ENCODE results near the gene LIPK.

LIPK gene

DNA sequence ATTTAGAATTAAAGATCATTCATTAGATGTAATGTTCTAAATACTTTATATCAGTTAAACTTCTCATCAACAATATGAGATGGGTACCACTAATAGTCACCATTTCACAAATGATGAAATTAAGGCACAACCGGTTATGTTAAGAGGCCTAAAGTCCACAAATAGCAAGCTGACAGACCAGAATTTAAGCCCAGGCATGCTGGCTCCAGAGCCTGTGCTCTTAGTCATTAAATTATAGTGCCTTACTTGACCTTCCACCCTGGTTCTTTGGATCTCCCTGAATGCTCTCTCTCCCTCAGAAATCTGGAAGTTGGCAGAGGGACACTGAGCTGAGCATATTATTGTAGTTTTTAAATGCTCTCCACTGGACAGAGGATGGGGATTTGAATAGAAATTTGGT lies 57.4 kb downstream of the LIPK start:
- no peaks in the 10 kb centered on the region for H3K27me3 ChIP-seq (ENCODE audit: insufficient read depth, low read length)
- H2AFZ ChIP-seq (ENCODE audit: low read length) = no peak overlapping the region
- TF ChIP-seq EZH2 (IDR thresholded peaks at IDR 0.05; ENCODE audit: borderline replicate concordance, low read length) = no peak
- TF ChIP-seq, protein P1, sequence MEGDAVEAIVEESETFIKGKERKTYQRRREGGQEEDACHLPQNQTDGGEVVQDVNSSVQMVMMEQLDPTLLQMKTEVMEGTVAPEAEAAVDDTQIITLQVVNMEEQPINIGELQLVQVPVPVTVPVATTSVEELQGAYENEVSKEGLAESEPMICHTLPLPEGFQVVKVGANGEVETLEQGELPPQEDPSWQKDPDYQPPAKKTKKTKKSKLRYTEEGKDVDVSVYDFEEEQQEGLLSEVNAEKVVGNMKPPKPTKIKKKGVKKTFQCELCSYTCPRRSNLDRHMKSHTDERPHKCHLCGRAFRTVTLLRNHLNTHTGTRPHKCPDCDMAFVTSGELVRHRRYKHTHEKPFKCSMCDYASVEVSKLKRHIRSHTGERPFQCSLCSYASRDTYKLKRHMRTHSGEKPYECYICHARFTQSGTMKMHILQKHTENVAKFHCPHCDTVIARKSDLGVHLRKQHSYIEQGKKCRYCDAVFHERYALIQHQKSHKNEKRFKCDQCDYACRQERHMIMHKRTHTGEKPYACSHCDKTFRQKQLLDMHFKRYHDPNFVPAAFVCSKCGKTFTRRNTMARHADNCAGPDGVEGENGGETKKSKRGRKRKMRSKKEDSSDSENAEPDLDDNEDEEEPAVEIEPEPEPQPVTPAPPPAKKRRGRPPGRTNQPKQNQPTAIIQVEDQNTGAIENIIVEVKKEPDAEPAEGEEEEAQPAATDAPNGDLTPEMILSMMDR (IDR thresholded peaks at IDR 0.05; ENCODE audit: low read length) = no peak
- H3K79me2 ChIP-seq (ENCODE audit: insufficient read depth, low read length) = no peaks in the 10 kb centered on the region
- H3K4me3 ChIP-seq (ENCODE audit: low read depth, low read length, poor library complexity, severe bottlenecking) = no peak overlapping the region
- H3K9me3 ChIP-seq (ENCODE audit: low read length) = no peaks in the 10 kb centered on the region
- no peaks in the 10 kb centered on the region for H3K9me2 ChIP-seq (ENCODE audit: low read depth, low read length)
- H3K4me1 ChIP-seq (ENCODE audit: insufficient read depth, low read length, severe bottlenecking) = no peaks in the 10 kb centered on the region
- no peak overlapping the region for H3K27ac ChIP-seq (ENCODE audit: low read depth, low read length, poor library complexity, severe bottlenecking)
- H3F3A ChIP-seq (ENCODE audit: insufficient read depth, low read length) = no peaks in the 10 kb centered on the region
- no peak overlapping the region for H3K4me2 ChIP-seq (ENCODE audit: low read length)
- no peak overlapping the region for H3K9ac ChIP-seq (ENCODE audit: low read length)
- no peaks in the 10 kb centered on the region for H3K36me3 ChIP-seq (ENCODE audit: insufficient read depth, low read length)
- no peaks in the 10 kb centered on the region for H4K20me1 ChIP-seq (ENCODE audit: insufficient read depth, low read length)

DNA sequence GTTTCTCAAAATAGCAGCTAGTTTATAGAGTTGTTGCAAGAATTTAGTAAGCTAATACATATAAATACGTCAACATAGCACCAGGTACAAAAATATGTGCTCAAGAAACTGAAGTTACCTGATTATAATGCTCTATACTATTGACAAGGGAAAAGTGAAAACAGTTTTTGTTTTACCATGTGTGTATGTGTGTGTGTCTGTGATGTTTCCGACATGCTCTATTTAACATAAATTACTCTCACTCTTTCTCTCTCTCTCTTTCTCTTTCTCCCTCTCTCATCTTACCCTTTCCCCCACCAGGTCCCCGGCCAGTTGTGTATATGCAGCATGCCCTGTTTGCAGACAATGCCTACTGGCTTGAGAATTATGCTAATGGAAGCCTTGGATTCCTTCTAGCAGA lies 58.1 kb downstream of the LIPK start:
- Histone ChIP-seq H3K79me2 (ENCODE audit: insufficient read depth, low read length) (no peaks in the 10 kb centered on the region), H3K27ac (ENCODE audit: low read depth, low read length, poor library complexity, severe bottlenecking) (no peak overlapping the region), H3K4me2 (ENCODE audit: low read length) (no peak overlapping the region), H4K20me1 (ENCODE audit: insufficient read depth, low read length) (no peaks in the 10 kb centered on the region), H3K27me3 (ENCODE audit: insufficient read depth, low read length) (no peaks in the 10 kb centered on the region), H3K4me1 (ENCODE audit: insufficient read depth, low read length, severe bottlenecking) (no peaks in the 10 kb centered on the region), H3K9me3 (ENCODE audit: low read length) (no peaks in the 10 kb centered on the region), H3K9me2 (ENCODE audit: low read depth, low read length) (no peaks in the 10 kb centered on the region), H2AFZ (ENCODE audit: low read length) (no peak overlapping the region), H3K36me3 (ENCODE audit: insufficient read depth, low read length) (no peaks in the 10 kb centered on the region), H3F3A (ENCODE audit: insufficient read depth, low read length) (no peaks in the 10 kb centered on the region), H3K4me3 (ENCODE audit: low read depth, low read length, poor library complexity, severe bottlenecking) (no peak overlapping the region), H3K9ac (ENCODE audit: low read length) (no peak overlapping the region)
- TF ChIP-seq EZH2 (IDR thresholded peaks at IDR 0.05; ENCODE audit: borderline replicate concordance, low read length) = no peak
- TF ChIP-seq, protein P1 (IDR thresholded peaks at IDR 0.05; ENCODE audit: low read length) = no peak

DNA sequence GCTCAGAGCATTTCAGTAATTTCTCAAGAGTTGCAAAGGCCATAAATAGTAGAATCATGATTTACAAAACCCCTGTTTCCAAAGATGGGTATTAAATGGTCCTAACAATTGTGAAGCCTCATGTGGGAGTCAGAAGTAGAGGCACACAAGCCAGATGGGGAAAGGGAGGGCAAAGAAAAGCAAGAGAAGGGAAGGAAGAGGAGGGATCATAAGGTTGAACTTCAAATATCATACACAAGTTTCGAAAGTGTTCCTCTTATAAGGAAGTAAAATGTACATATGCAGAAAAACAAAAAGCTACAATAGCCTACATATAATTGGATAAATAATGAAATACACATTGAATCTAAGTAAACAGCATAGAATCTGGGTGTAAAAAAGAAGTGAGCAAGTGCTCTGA lies 59.8 kb downstream of the LIPK start:
- H3K9me2 ChIP-seq (ENCODE audit: low read depth, low read length) = no peaks in the 10 kb centered on the region
- no peak overlapping the region for H3K4me3 ChIP-seq (ENCODE audit: low read depth, low read length, poor library complexity, severe bottlenecking)
- H3K9ac ChIP-seq (ENCODE audit: low read length) = no peak overlapping the region
- TF ChIP-seq, protein P1 (IDR thresholded peaks at IDR 0.05; ENCODE audit: low read length) = no peak
- no peak for TF ChIP-seq EZH2 (IDR thresholded peaks at IDR 0.05; ENCODE audit: borderline replicate concordance, low read length)
- H3K79me2 ChIP-seq (ENCODE audit: insufficient read depth, low read length) = no peaks in the 10 kb centered on the region
- no peaks in the 10 kb centered on the region for H4K20me1 ChIP-seq (ENCODE audit: insufficient read depth, low read length)
- no peaks in the 10 kb centered on the region for H3F3A ChIP-seq (ENCODE audit: insufficient read depth, low read length)
- no peaks in the 10 kb centered on the region for H3K27me3 ChIP-seq (ENCODE audit: insufficient read depth, low read length)
- H3K36me3 ChIP-seq (ENCODE audit: insufficient read depth, low read length) = no peaks in the 10 kb centered on the region
- no peak overlapping the region for H2AFZ ChIP-seq (ENCODE audit: low read length)
- H3K9me3 ChIP-seq (ENCODE audit: low read length) = no peaks in the 10 kb centered on the region
- no peak overlapping the region for H3K27ac ChIP-seq (ENCODE audit: low read depth, low read length, poor library complexity, severe bottlenecking)
- no peak overlapping the region for H3K4me2 ChIP-seq (ENCODE audit: low read length)
- no peaks in the 10 kb centered on the region for H3K4me1 ChIP-seq (ENCODE audit: insufficient read depth, low read length, severe bottlenecking)
